Esophagus muscularis mucosa (tissue), 3 donors: ENCODE results near the gene PLA2G4D.

Experiments
- CTCF ChIP-seq, 3 experiments: fragments of 200-600 bp in 2 of 3; fragments of 450-650 bp in 1 of 3; sonication (generic) in 2 of 3; IDR thresholded peaks; one replicate each; pipeline ENCODE4 v1.5.1; 2017 to 2019; ENCODE audit warnings: antibody characterized with exemption in 3 of 3, mild to moderate bottlenecking in 2 of 3, moderate library complexity in 1 of 3
- POLR2A ChIP-seq: fragments of 450-650 bp; IDR thresholded peaks from one replicate; pipeline ENCODE4 v1.6.1; 2017; ENCODE audit warnings: antibody characterized with exemption, moderate library complexity, mild to moderate bottlenecking, low read depth

- TF ChIP-seq CTCF (IDR thresholded peaks at IDR 0.05): no peak
- TF ChIP-seq POLR2A: no peak
Observed at GRCh38 chr15:42021593-42021992, 72.8 kb downstream of the PLA2G4D start.
